Vagina (tissue), 2 donors: ENCODE data around the gene RPL13A.
A peak's percentile ranks its signal among the peaks of the same experiment; 100 is the strongest.

ENCODE experiments used
- CTCF ChIP-seq, 3 experiments: fragments of 450-650 bp in 2 of 3; fragments of 200-600 bp in 1 of 3; sonication (generic) in 1 of 3; IDR thresholded peaks; one replicate each; pipeline ENCODE4 v1.5.1; 2017 to 2019; ENCODE audit warnings: antibody characterized with exemption in 3 of 3, mild to moderate bottlenecking in 2 of 3, moderate library complexity in 2 of 3
- POLR2A ChIP-seq, 2 donors: fragments of 450-650 bp; IDR thresholded peaks; one replicate each; pipeline ENCODE4 v1.6.1; 2017; ENCODE audit warnings: antibody characterized with exemption in 2 of 2, mild to moderate bottlenecking in 2 of 2, moderate library complexity in 2 of 2
- POLR2AphosphoS5 ChIP-seq, 2 donors: sonication (generic); formaldehyde crosslinking; IDR thresholded peaks; one replicate each; pipeline ENCODE4 v1.9.0; 2017; ENCODE audit warnings: antibody characterized with exemption in 2 of 2, mild to moderate bottlenecking in 2 of 2, low read depth in 1 of 2; ENCODE audit not compliant: insufficient read depth in 1 of 2

GRCh38 chr19:49469828-49470614, 17.4 kb upstream of the RPL13A start:
- TF ChIP-seq CTCF (IDR thresholded peaks at IDR 0.05) = no peak
- no peak for TF ChIP-seq POLR2A (IDR thresholded peaks at IDR 0.05)
- TF ChIP-seq POLR2AphosphoS5 (IDR thresholded peaks at IDR 0.05; ENCODE audit: insufficient read depth in 1 of 2, low read depth in 1 of 2) = peak in 1 of 2 donors; percentile 55
